HFFc6 (cell line): ENCODE measurements around the gene TBX2. TPM values are rescaled to one million over a fixed set of nuclear protein-coding genes. Genes with fewer than 3 reads are reported as not detected.

ENCODE experiments used
- DNase-seq: peaks from one replicate; pipeline ENCODE4 v3.0.0-alpha.2; 2018
- H3K27ac Mint-ChIP-seq: 2 replicates; pipeline ENCODE4 v1.8.0; 2020; ENCODE audit warnings: mild to moderate bottlenecking, mixed read lengths
- H3K27me3 Mint-ChIP-seq: 2 replicates; pipeline ENCODE4 v1.8.0; 2021; ENCODE audit warnings: mild to moderate bottlenecking, moderate library complexity, mixed read lengths; ENCODE audit not compliant: insufficient read depth
- H3K36me3 Mint-ChIP-seq: 2 replicates; pipeline ENCODE4 v1.8.0; 2021; ENCODE audit warnings: low read depth, mixed read lengths
- H3K4me1 Mint-ChIP-seq: 2 replicates; pipeline ENCODE4 v1.8.0; 2020; ENCODE audit warnings: low read depth, mixed read lengths
- H3K4me3 Mint-ChIP-seq: 2 replicates; pipeline ENCODE4 v1.8.0; 2020; ENCODE audit warnings: mild to moderate bottlenecking, moderate library complexity, mixed read lengths
- H3K9me3 Mint-ChIP-seq: 2 replicates; pipeline ENCODE4 v1.8.0; 2020; ENCODE audit warnings: mild to moderate bottlenecking, mixed read lengths
- CTCF ChIP-seq: fragments of 200-600 bp; sonication (generic); IDR thresholded peaks from 2 replicates; pipeline ENCODE4 v1.5.0; 2021; ENCODE audit warnings: antibody characterized with exemption, mild to moderate bottlenecking
- total RNA-seq, 6 experiments: library from RNA; stranded (reverse); fragmentation: NEBNext Ultra II Directional; extraction: Animal tissue kit (Norgen Biotek cat#: 25700); gene quantifications; 2 replicates in 1 of 6; 3 replicates in 5 of 6; pipeline ENCODE4 v1.2.3, GENCODE V29; 2021

Gene TBX2
- total RNA-seq, 6 experiments from 2014 or later = 42.3 to 71.4 (median 67.3) TPM

DNA sequence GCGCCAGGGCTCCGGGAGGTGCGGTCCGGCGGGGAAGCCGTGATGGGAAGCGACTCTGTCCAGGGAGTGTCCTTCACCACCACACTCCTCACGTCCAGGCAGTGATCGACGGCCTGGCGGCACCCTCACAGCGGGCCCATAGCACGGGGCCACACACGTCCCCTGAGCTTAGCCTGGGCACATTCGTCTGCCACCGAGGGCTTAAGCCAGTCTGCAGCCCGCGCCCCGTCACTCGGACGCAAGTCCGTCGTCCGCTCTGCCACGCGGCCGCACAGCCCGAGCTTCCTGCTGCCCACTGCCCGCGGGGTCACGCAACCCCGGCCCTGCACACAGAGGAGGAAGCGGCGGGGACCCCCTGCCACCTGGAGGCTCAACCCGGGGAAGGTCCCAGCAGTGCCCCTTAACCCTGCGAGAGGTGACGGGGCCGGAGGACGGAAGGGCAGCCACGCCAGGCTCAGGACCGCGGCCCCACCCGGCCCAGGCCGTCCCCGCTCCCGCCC lies 3.0 kb upstream of the TBX2 start:
- TF ChIP-seq CTCF = no peak
- Mint-ChIP-seq H3K36me3 (peaks cover 16% of the 10 kb centered on the region), H3K27ac (no peak overlapping the region), H3K27me3 (peaks cover 2% of the 10 kb centered on the region), H3K9me3 (no peaks in the 10 kb centered on the region), H3K4me1 (peaks cover 32% of the 10 kb centered on the region), H3K4me3 (no peak overlapping the region)
- DNase-seq = no peak

- peaks cover 33% of the 10 kb centered on the region for H3K4me1 Mint-ChIP-seq
- no peak for DNase-seq
- TF ChIP-seq CTCF = peak; percentile 28; the same call in 1 of the 2 replicates
- peaks cover 19% of the 10 kb centered on the region for H3K36me3 Mint-ChIP-seq
- no peaks in the 10 kb centered on the region for H3K9me3 Mint-ChIP-seq
- H3K27me3 Mint-ChIP-seq = peaks cover 2% of the 10 kb centered on the region
- peak overlapping the region; percentile 95 for H3K4me3 Mint-ChIP-seq
- H3K27ac Mint-ChIP-seq = peak overlapping the region; percentile 88
Measured at GRCh38 chr17:61397086-61397842, 2.4 kb upstream of the TBX2 start.

DNA sequence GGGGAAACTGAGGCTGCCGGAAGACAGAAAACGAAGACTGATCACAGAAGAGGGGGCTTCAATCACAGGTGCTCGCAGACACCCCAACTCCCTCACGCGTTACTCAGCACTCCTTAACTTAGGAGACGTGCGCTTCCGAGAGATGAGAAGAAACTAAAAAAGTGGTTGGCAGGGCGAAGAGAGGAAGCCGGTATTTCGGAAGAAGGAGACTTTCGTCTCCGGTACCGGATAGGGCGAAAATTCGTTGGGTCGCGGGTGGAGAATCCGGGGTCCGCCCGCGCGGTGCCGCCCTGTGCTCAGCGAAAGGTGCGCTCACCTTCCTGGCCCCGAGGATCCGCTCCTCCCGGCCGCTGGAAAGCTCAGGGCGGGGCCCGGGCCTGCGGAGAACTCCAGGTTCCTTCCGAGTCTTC lies 917 bp upstream of the TBX2 start:
- no peak for TF ChIP-seq CTCF
- Mint-ChIP-seq H3K36me3 (peaks cover 34% of the 10 kb centered on the region), H3K4me1 (peaks cover 41% of the 10 kb centered on the region), H3K4me3 (peak overlapping the region; percentile 95), H3K9me3 (no peaks in the 10 kb centered on the region), H3K27me3 (peaks cover 8% of the 10 kb centered on the region), H3K27ac (peak overlapping the region; percentile 88)
- DNase-seq = no peak

- peak overlapping the region; percentile 97 for H3K27ac Mint-ChIP-seq
- peaks cover 40% of the 10 kb centered on the region for H3K36me3 Mint-ChIP-seq
- peaks cover 11% of the 10 kb centered on the region for H3K27me3 Mint-ChIP-seq
- no peaks in the 10 kb centered on the region for H3K9me3 Mint-ChIP-seq
- no peak for DNase-seq
- H3K4me3 Mint-ChIP-seq = peak overlapping the region; percentile 92
- no peak for TF ChIP-seq CTCF
- H3K4me1 Mint-ChIP-seq = peaks cover 31% of the 10 kb centered on the region
Measured at GRCh38 chr17:61400066-61400716, 548 bp downstream of the TBX2 start.

DNA sequence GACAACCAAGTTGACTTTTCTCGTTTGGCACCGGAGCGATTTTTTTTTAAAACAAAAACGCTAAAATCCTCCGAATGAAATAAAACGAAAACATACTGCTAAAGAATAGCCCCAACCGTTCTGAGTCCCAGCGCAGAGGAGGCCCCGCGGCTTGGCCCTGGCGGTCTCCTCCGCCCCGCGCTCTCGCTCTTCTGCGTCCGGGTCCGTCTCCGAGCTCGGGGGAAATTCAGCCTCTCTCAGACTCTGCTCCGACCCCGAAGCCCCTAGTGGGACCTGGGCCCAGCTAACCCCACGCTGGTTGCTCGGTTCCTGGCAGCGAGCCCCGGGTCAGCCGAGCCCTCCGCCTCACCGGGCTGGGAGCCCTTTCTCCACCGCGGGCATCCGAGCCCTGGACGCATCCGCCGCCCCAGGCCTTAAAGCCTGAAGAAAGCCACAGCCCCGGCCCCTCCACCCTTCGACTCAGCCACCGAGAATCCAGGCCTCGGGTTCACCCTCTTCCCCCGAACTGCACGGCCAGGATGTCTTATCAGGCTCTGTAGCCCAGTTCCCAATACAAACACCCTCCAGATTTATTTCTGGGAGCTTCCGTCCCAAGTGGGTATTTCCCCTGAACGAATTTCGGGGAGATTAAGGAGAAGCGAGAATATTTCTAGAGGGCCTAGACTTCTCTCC lies 1.2 kb downstream of the TBX2 start:
- peaks cover 40% of the 10 kb centered on the region for H3K36me3 Mint-ChIP-seq
- no peaks in the 10 kb centered on the region for H3K9me3 Mint-ChIP-seq
- peak overlapping the region; percentile 92 for H3K4me3 Mint-ChIP-seq
- TF ChIP-seq CTCF = no peak
- H3K27ac Mint-ChIP-seq = peak overlapping the region; percentile 97
- H3K27me3 Mint-ChIP-seq = peaks cover 11% of the 10 kb centered on the region
- no peak for DNase-seq
- peaks cover 30% of the 10 kb centered on the region for H3K4me1 Mint-ChIP-seq
